Endothelial cell of umbilical vein (primary cell): Measurements from ENCODE around the gene RAB36. TPM values are rescaled to one million over a fixed set of nuclear protein-coding genes. Genes with fewer than 3 reads are reported as not detected.

Source experiments
- BruUV-seq: library from RNA; stranded (reverse); fragments of 400-500 nt; replicated peaks from 2 replicates; lab custom pipeline; 2021; lab: Mats Ljungman, UMichigan
- CTCF ChIA-PET: fragments of 300-600, 350-600 bp; sonication (Branson Sonifier 250); formaldehyde crosslinking; loops from one replicate; lab custom pipeline; 2021; ENCODE audit warnings: antibody characterized with exemption, inconsistent platforms; lab: Charles Lee
- POLR2A ChIA-PET: fragments of 300-600, 350-600 bp; sonication (Branson Sonifier 250); formaldehyde crosslinking; loops from one replicate; lab custom pipeline; 2021; ENCODE audit warnings: antibody characterized with exemption, inconsistent platforms; lab: Charles Lee
- DNase-seq: peaks from one replicate; pipeline ENCODE4 v3.0.0-alpha.2; 2011; ENCODE audit warnings: low read depth, low spot score
- FAIRE-seq: peaks from 2 replicates; lab custom pipeline; 2011; peaks lifted over from hg19 to GRCh38; lab: Jason Lieb, UNC
- H2AFZ ChIP-seq: 2 replicates; pipeline ENCODE4 v1.6.0; 2012; ENCODE audit warnings: low read depth, low read length, control low read depth, inconsistent platforms
- H3K27ac ChIP-seq: 2 replicates; pipeline ENCODE4 v1.5.1; 2011; ENCODE audit warnings: low read depth, mild to moderate bottlenecking, control low read depth, low read length, moderate library complexity; ENCODE audit not compliant: insufficient read depth
- H3K27me3 ChIP-seq, 2 experiments: 2 replicates each; pipeline versions ENCODE4 v1.6.0 to v1.6.1; 2011; ENCODE audit warnings: low read length in 2 of 2, mixed read lengths in 1 of 2; ENCODE audit not compliant: control insufficient read depth in 2 of 2, insufficient read depth in 2 of 2
- H3K36me3 ChIP-seq, 2 experiments: 2 replicates in 1 of 2; 3 replicates in 1 of 2; pipeline ENCODE4 v1.5.1; 2011; ENCODE audit warnings: low read length in 2 of 2, mild to moderate bottlenecking in 1 of 2, moderate library complexity in 1 of 2; ENCODE audit not compliant: control insufficient read depth in 2 of 2, insufficient read depth in 2 of 2; ENCODE audit errors: extremely low read depth in 1 of 2
- H3K4me1 ChIP-seq: 3 replicates; pipeline ENCODE4 v1.5.1; 2011; ENCODE audit warnings: mild to moderate bottlenecking, low read length; ENCODE audit not compliant: control insufficient read depth, insufficient read depth; ENCODE audit errors: extremely low read depth
- H3K4me2 ChIP-seq: 2 replicates; pipeline ENCODE4 v1.6.1; 2011; ENCODE audit warnings: low read length, control low read depth, mixed read lengths; ENCODE audit not compliant: insufficient read depth
- H3K4me3 ChIP-seq, 3 experiments: fragments of 200-600 bp in 1 of 3; sonication (generic), shearing (Covaris generic) in 1 of 3; replicated peaks in 1 of 3; 2 replicates each; pipeline ENCODE4 v1.5.1; 2011 to 2016; ENCODE audit warnings: control low read depth in 3 of 3, low read length in 3 of 3, mild to moderate bottlenecking in 2 of 3, inconsistent platforms in 1 of 3, low read depth in 1 of 3, moderate library complexity in 1 of 3; ENCODE audit not compliant: insufficient read depth in 1 of 3
- H3K79me2 ChIP-seq: 2 replicates; pipeline ENCODE4 v1.6.0; 2012; ENCODE audit warnings: low read length, inconsistent platforms; ENCODE audit not compliant: control insufficient read depth, insufficient read depth
- H3K9ac ChIP-seq: replicated peaks from 2 replicates; pipeline ENCODE3; 2011; ENCODE audit warnings: low read length, control low read depth; ENCODE audit not compliant: insufficient read depth; ENCODE audit errors: extremely low read depth
- H3K9me1 ChIP-seq: replicated peaks from 3 replicates; pipeline ENCODE4 v1.6.0; 2011; ENCODE audit warnings: mild to moderate bottlenecking, low read length; ENCODE audit not compliant: control insufficient read depth, insufficient read depth; ENCODE audit errors: extremely low read depth
- H3K9me3 ChIP-seq: replicated peaks from 2 replicates; pipeline ENCODE4 v1.5.1; 2012; ENCODE audit warnings: low read length, inconsistent platforms; ENCODE audit not compliant: control insufficient read depth, insufficient read depth
- H4K20me1 ChIP-seq: replicated peaks from 2 replicates; pipeline ENCODE3; 2011; ENCODE audit warnings: mild to moderate bottlenecking, low read length; ENCODE audit not compliant: control insufficient read depth, insufficient read depth; ENCODE audit errors: extremely low read depth
- CTCF ChIP-seq, 2 donors: IDR thresholded peaks; 1 replicate in 1 of 2; 2 replicates in 1 of 2; pipeline ENCODE4 v1.5.1; 2011; ENCODE audit warnings: low read length in 2 of 2, mild to moderate bottlenecking in 2 of 2, moderate library complexity in 2 of 2, control low read depth in 1 of 2, inconsistent platforms in 1 of 2, low read depth in 1 of 2; ENCODE audit not compliant: insufficient read depth in 1 of 2; ENCODE audit errors: extremely low read depth in 1 of 2
- EZH2 ChIP-seq: IDR thresholded peaks from 2 replicates; pipeline ENCODE4 v1.6.1; 2012; ENCODE audit warnings: borderline replicate concordance, low read depth, mild to moderate bottlenecking, moderate library complexity, low read length, inconsistent platforms; ENCODE audit not compliant: severe bottlenecking
- FOS ChIP-seq: IDR thresholded peaks from 2 replicates; pipeline ENCODE4 v1.6.1; 2011; ENCODE audit warnings: mild to moderate bottlenecking, low read length, moderate library complexity, borderline replicate concordance; ENCODE audit not compliant: insufficient read depth
- GATA2 ChIP-seq: IDR thresholded peaks from 2 replicates; pipeline ENCODE4 v1.7.0; 2011; ENCODE audit warnings: low read depth, mild to moderate bottlenecking, moderate library complexity, mixed read lengths, low read length; ENCODE audit not compliant: insufficient read length, insufficient read depth
- JUN ChIP-seq: IDR thresholded peaks from 2 replicates; pipeline ENCODE4 v1.6.1; 2011; ENCODE audit warnings: borderline replicate concordance, low read depth; ENCODE audit not compliant: insufficient read length, insufficient read depth
- MYC ChIP-seq: IDR thresholded peaks from one replicate; pipeline ENCODE4 v1.6.1; 2011; ENCODE audit warnings: mild to moderate bottlenecking, low read depth, low read length
- POLR2A ChIP-seq: IDR thresholded peaks from 2 replicates; pipeline ENCODE4 v1.6.1; 2012; ENCODE audit warnings: low read depth, mild to moderate bottlenecking, control low read depth, low read length
- POLR2AphosphoS5 ChIP-seq: IDR thresholded peaks from 2 replicates; pipeline ENCODE4 v1.6.1; 2012; ENCODE audit warnings: low read depth, mild to moderate bottlenecking, control low read depth, low read length, moderate library complexity; ENCODE audit not compliant: insufficient read depth
- dilution Hi-C: fragments of 300-500 bp; cut with MboI; formaldehyde crosslinking; loops from one replicate; pipeline ENCODE4 v1.15.0; 2019; ENCODE audit warnings: low sequenced_read_pairs; ENCODE audit not compliant: extremely low pct_ligation_motif_present
- intact Hi-C: fragments of 100-400 bp; cut with micrococcal nuclease; formaldehyde crosslinking; loops from one replicate; pipeline ENCODE4 v1.10.0; 2022
- polyA plus RNA-seq, 4 experiments: library from polyadenylated mRNA; depleted of rRNA in 3 of 4; stranded (reverse) in 3 of 4; unstranded in 1 of 4; fragments of >200 nt; gene quantifications; 2 replicates each; pipeline versions ENCODE4 v1.2.1 to v1.2.3, GENCODE V29; 2011 to 2012; ENCODE audit warnings: missing spikeins in 1 of 4
- total RNA-seq: library from RNA; stranded (reverse); gene quantifications from 2 replicates; pipeline ENCODE4 v1.2.3, GENCODE V29; 2021
- TF ChIP-seq, protein P1 (sequence below): IDR thresholded peaks from 2 replicates; pipeline ENCODE4 v1.6.1; 2011; ENCODE audit not compliant: insufficient read depth, insufficient read length

Gene RAB36
- total and polyA plus RNA-seq, 2 donors (not counting 3 experiments of a cell fraction or from before 2014, with no cell fraction given): 2.7 to 3.1 TPM

DNA sequence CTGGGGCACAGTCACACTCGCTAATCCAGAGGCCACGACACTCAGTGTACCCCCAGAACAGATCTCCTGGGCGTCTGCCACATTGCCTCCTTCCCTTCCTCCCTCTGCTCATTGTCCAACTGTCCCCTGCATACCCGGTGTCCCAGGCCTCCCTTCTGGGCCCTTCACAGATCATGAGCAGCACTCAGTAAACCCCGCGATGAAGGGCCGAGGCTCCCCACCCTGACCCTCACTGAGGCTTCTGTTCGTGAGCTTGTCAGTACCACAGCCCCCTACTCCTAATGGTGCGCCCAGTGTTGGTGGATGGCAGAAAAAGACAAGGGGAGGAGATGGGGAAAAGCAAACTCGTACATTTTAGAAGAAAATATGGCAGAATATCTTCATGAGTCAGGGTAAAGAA, 16.1 kb upstream of the RAB36 start:
- POLR2A ChIA-PET: no interaction called here
- no peak overlapping the region for H3K9ac ChIP-seq

More for the DNA sequence above, 16.1 kb upstream of the RAB36 start:
- no peak overlapping the region for H3K27ac ChIP-seq
- H3K4me3 ChIP-seq: no peak overlapping the region
- peaks cover 3 to 4% of the 10 kb centered on the region in 2 experiments for H3K27me3 ChIP-seq
- no peak overlapping the region for H2AFZ ChIP-seq
- no peaks in the 10 kb centered on the region for H3K36me3 ChIP-seq
- H4K20me1 ChIP-seq: no peaks in the 10 kb centered on the region
- intact Hi-C loops (no loop called here), dilution Hi-C loops (no loop called here)
- FAIRE-seq (no peak), DNase-seq (no peak)
- no peak for TF ChIP-seq FOS
- TF ChIP-seq POLR2A: no peak
- TF ChIP-seq EZH2: no peak
- TF ChIP-seq GATA2: no peak
- TF ChIP-seq CTCF (IDR thresholded peaks at IDR 0.05; ENCODE audit: extremely low read depth in 1 of 2, insufficient read depth in 1 of 2, low read depth in 1 of 2, low read length in 2 of 2): no peak
- no peak for TF ChIP-seq POLR2AphosphoS5
- TF ChIP-seq JUN: no peak
- TF ChIP-seq, protein P1, sequence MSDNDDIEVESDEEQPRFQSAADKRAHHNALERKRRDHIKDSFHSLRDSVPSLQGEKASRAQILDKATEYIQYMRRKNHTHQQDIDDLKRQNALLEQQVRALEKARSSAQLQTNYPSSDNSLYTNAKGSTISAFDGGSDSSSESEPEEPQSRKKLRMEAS: no peak
- TF ChIP-seq MYC: no peak
- no peaks in the 10 kb centered on the region for H3K9me1 ChIP-seq
- CTCF ChIA-PET: interaction anchor here (0.9 to 15.6 kb wide), 6 partner anchors 9 to 341 kb away, joined by 3 to 401 read pairs (median 4); no protein-coding TSS in a partner anchor
- H3K79me2 ChIP-seq: no peaks in the 10 kb centered on the region
- no peaks in the 10 kb centered on the region for H3K9me3 ChIP-seq
- no peak overlapping the region for H3K4me2 ChIP-seq
- BruUV-seq: no TSS peak
- no peaks in the 10 kb centered on the region for H3K4me1 ChIP-seq
